Parathyroid adenoma (tissue), 2 donors: Measurements from ENCODE around the gene NEDD4L.

ENCODE experiments used
- H2AFZ ChIP-seq: fragments of 300-600 bp; sonication (generic); one replicate; pipeline ENCODE4 v1.7.0; 2017; ENCODE audit warnings: antibody characterized with exemption, mild to moderate bottlenecking
- H3K27ac ChIP-seq: fragments of 300-600 bp; sonication (generic); one replicate; pipeline ENCODE4 v1.7.0; 2017
- H3K27me3 ChIP-seq: fragments of 300-600 bp; sonication (generic); one replicate; pipeline ENCODE4 v1.7.0; 2017; ENCODE audit warnings: low read length; ENCODE audit not compliant: control insufficient read depth, insufficient read depth
- H3K36me3 ChIP-seq: fragments of 300-600 bp; sonication (generic); one replicate; pipeline ENCODE4 v1.7.0; 2017; ENCODE audit warnings: low read length; ENCODE audit not compliant: control insufficient read depth, insufficient read depth
- H3K4me1 ChIP-seq: fragments of 300-600 bp; sonication (generic); one replicate; pipeline ENCODE4 v1.7.0; 2017; ENCODE audit warnings: control low read depth
- H3K4me2 ChIP-seq: fragments of 300-600 bp; sonication (generic); one replicate; pipeline ENCODE4 v1.7.0; 2017; ENCODE audit warnings: low read length
- H3K4me3 ChIP-seq: fragments of 300-600 bp; sonication (generic); one replicate; pipeline ENCODE4 v1.7.0; 2017; ENCODE audit warnings: low read depth, low read length
- H3K79me2 ChIP-seq: fragments of 300-600 bp; sonication (generic); one replicate; pipeline ENCODE4 v1.7.0; 2017; ENCODE audit warnings: control low read depth
- H3K9ac ChIP-seq: fragments of 300-600 bp; sonication (generic); one replicate; pipeline ENCODE4 v1.7.0; 2017; ENCODE audit warnings: mild to moderate bottlenecking
- H3K9me3 ChIP-seq: fragments of 300-600 bp; sonication (generic); one replicate; pipeline ENCODE4 v1.7.0; 2017; ENCODE audit warnings: low read length; ENCODE audit not compliant: control insufficient read depth
- TF ChIP-seq, protein P1 (sequence below): fragments of 300-600 bp; sonication (generic); IDR thresholded peaks from one replicate; pipeline ENCODE4 v1.7.0; 2017; ENCODE audit warnings: antibody characterized with exemption, mild to moderate bottlenecking
- donor health status: primary hyperparathyroidism.

NEDD4L gene

GRCh38 chr18:58319719-58320118, 275.7 kb downstream of the NEDD4L start:
- Histone ChIP-seq H3K4me2 (no peak overlapping the region), H3K27me3 (no peaks in the 10 kb centered on the region), H3K4me1 (no peaks in the 10 kb centered on the region), H3K9ac (no peak overlapping the region), H2AFZ (no peak overlapping the region), H3K27ac (no peak overlapping the region), H3K9me3 (no peaks in the 10 kb centered on the region), H3K79me2 (no peaks in the 10 kb centered on the region), H3K36me3 (no peaks in the 10 kb centered on the region), H3K4me3 (no peak overlapping the region)
- TF ChIP-seq, protein P1, sequence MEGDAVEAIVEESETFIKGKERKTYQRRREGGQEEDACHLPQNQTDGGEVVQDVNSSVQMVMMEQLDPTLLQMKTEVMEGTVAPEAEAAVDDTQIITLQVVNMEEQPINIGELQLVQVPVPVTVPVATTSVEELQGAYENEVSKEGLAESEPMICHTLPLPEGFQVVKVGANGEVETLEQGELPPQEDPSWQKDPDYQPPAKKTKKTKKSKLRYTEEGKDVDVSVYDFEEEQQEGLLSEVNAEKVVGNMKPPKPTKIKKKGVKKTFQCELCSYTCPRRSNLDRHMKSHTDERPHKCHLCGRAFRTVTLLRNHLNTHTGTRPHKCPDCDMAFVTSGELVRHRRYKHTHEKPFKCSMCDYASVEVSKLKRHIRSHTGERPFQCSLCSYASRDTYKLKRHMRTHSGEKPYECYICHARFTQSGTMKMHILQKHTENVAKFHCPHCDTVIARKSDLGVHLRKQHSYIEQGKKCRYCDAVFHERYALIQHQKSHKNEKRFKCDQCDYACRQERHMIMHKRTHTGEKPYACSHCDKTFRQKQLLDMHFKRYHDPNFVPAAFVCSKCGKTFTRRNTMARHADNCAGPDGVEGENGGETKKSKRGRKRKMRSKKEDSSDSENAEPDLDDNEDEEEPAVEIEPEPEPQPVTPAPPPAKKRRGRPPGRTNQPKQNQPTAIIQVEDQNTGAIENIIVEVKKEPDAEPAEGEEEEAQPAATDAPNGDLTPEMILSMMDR = no peak

GRCh38 chr18:58320907-58321561, 277.0 kb downstream of the NEDD4L start:
- Histone ChIP-seq H3K4me1 (no peaks in the 10 kb centered on the region), H2AFZ (no peak overlapping the region), H3K27me3 (no peaks in the 10 kb centered on the region), H3K27ac (no peak overlapping the region), H3K9me3 (no peaks in the 10 kb centered on the region), H3K4me2 (no peak overlapping the region), H3K36me3 (no peaks in the 10 kb centered on the region), H3K4me3 (no peak overlapping the region), H3K9ac (no peak overlapping the region), H3K79me2 (no peaks in the 10 kb centered on the region)
- TF ChIP-seq, protein P1 = no peak

DNA sequence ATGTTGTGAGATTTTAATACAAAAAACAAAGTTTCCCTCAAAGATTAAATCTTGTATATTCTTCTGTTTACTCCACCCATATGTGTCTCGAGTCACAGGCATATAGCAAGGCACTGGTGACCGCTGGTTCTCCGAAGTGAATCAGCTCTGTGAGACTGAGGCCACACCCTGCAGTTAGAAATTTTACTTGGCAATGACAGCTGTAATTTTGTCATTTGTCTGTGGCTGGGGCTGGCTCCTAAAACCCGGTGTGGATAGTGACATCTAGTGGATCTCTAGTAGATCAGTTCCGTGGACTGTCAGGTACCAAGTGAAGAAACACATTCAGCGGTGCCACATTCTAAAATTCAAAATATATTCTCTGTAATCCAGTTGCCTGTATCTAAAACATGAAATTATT, 278.0 kb downstream of the NEDD4L start:
- H3K4me2 ChIP-seq = no peak overlapping the region
- H3K36me3 ChIP-seq = no peaks in the 10 kb centered on the region
- TF ChIP-seq, protein P1 = peak; percentile 57
- H2AFZ ChIP-seq = no peak overlapping the region
- H3K9me3 ChIP-seq = no peaks in the 10 kb centered on the region
- no peaks in the 10 kb centered on the region for H3K79me2 ChIP-seq
- H3K9ac ChIP-seq = no peak overlapping the region
- H3K27me3 ChIP-seq = no peaks in the 10 kb centered on the region
- H3K4me3 ChIP-seq = no peak overlapping the region
- no peaks in the 10 kb centered on the region for H3K4me1 ChIP-seq
- H3K27ac ChIP-seq = no peak overlapping the region

DNA sequence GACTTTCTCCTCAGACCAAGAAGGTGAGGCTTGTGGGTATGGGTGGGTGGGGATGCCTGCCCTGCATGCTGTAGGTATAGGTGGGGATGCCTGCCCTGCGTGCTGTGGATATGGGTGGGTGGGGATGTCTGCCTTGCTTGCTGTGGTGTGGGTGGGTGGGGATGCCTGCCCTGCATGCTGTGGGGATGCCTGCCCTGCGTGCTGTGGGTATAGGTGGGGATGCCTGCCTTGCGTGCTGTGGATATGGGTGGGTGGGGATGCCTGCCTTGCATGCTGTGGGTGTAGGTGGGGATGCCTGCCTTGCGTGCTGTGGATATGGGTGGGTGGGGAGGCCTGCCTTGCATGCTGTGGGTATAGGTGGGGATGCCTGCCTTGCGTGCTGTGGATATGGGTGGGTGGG, 278.4 kb downstream of the NEDD4L start:
- H3K4me3 ChIP-seq = no peak overlapping the region
- H3K79me2 ChIP-seq = no peaks in the 10 kb centered on the region
- no peak overlapping the region for H3K27ac ChIP-seq
- no peaks in the 10 kb centered on the region for H3K4me1 ChIP-seq
- H3K9me3 ChIP-seq = no peaks in the 10 kb centered on the region
- H3K4me2 ChIP-seq = no peak overlapping the region
- no peak overlapping the region for H3K9ac ChIP-seq
- H3K27me3 ChIP-seq = no peaks in the 10 kb centered on the region
- no peak overlapping the region for H2AFZ ChIP-seq
- H3K36me3 ChIP-seq = no peaks in the 10 kb centered on the region
- TF ChIP-seq, protein P1 = no peak
